Esophagus muscularis mucosa (tissue), 4 donors: ENCODE data around the gene ONECUT3.

Experiments
- EP300 ChIP-seq: sonication (generic); formaldehyde crosslinking; IDR thresholded peaks from one replicate; pipeline ENCODE4 v1.6.1; 2017; ENCODE audit warnings: antibody characterized with exemption
- POLR2AphosphoS5 ChIP-seq, 2 donors: sonication (generic); formaldehyde crosslinking; IDR thresholded peaks; one replicate each; pipeline ENCODE4 v1.6.1; 2017; ENCODE audit warnings: antibody characterized with exemption in 2 of 2
- TF ChIP-seq, protein P1 (sequence below), 3 experiments: fragments of 200-600 bp in 2 of 3; fragments of 450-650 bp in 1 of 3; sonication (generic) in 2 of 3; IDR thresholded peaks; one replicate each; pipeline ENCODE4 v1.5.1; 2017 to 2019; ENCODE audit warnings: antibody characterized with exemption in 3 of 3, mild to moderate bottlenecking in 2 of 3, moderate library complexity in 1 of 3

DNA sequence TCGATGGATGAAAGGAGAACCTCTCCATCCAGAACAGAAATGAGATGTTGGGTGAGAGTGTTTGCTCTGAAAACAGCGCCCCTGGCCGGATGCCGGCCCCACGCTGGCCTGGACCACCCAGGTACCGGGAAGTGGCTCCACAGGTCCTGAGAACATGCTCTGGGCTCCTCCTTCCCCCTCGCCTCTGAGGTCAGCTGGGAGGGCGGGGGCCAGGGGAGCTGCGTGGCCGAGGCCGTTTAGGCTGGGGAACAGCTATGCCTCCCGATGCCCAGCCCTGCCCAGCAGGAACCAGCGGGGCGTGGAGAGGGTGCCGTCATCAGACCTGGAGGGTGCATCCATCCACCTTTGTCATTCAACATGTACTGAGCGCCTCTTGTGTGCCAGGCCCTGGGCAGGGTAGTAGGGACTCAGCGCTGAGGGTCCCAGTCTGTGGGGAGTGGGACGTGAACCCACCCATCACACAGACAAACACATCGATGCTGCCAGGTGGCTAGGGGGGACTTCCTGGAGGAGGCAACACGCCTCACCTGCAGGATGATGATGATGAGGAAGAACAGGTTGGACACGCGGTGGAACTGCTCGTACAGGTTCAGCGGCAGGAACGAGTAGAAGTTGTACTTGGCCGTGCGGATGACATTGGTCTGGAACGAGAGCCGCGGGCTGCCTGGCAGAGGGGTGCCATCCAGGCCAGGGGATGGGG is 54.5 kb downstream of the ONECUT3 start:
- no peak for TF ChIP-seq POLR2AphosphoS5 (IDR thresholded peaks at IDR 0.05)
- TF ChIP-seq, protein P1, sequence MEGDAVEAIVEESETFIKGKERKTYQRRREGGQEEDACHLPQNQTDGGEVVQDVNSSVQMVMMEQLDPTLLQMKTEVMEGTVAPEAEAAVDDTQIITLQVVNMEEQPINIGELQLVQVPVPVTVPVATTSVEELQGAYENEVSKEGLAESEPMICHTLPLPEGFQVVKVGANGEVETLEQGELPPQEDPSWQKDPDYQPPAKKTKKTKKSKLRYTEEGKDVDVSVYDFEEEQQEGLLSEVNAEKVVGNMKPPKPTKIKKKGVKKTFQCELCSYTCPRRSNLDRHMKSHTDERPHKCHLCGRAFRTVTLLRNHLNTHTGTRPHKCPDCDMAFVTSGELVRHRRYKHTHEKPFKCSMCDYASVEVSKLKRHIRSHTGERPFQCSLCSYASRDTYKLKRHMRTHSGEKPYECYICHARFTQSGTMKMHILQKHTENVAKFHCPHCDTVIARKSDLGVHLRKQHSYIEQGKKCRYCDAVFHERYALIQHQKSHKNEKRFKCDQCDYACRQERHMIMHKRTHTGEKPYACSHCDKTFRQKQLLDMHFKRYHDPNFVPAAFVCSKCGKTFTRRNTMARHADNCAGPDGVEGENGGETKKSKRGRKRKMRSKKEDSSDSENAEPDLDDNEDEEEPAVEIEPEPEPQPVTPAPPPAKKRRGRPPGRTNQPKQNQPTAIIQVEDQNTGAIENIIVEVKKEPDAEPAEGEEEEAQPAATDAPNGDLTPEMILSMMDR (IDR thresholded peaks at IDR 0.05) = no peak
- no peak for TF ChIP-seq EP300
